SK-N-SH (cell line): ENCODE data around the gene TECR. TPM values are rescaled to one million over a fixed set of nuclear protein-coding genes. Genes with fewer than 3 reads are reported as not detected.

Experiments
- CTCF ChIA-PET: fragments of 300-600, 350-600 bp; formaldehyde crosslinking; extraction: SDS; loops from one replicate; lab custom pipeline; 2021; lab: Yijun Ruan, JAX
- POLR2A ChIA-PET: fragments of 350-600 bp; sonication (Branson Sonifier 250); formaldehyde crosslinking; extraction: SDS; loops from one replicate; lab custom pipeline; 2020; ENCODE audit warnings: antibody characterized with exemption, inconsistent platforms; lab: Yijun Ruan, JAX
- DNase-seq: peaks from one replicate; pipeline ENCODE4 v3.0.0; 2012
- H2AFZ ChIP-seq: fragments of 200-600 bp; sonication (generic); 2 replicates; pipeline ENCODE4 v1.8.1; 2016; ENCODE audit warnings: antibody characterized with exemption, mild to moderate bottlenecking, low read depth
- H3F3A ChIP-seq: fragments of 200-600 bp; sonication (generic); replicated peaks from 2 replicates; pipeline ENCODE3; 2016; ENCODE audit warnings: antibody characterized with exemption, mild to moderate bottlenecking; ENCODE audit not compliant: insufficient read depth
- H3K27ac ChIP-seq, 2 experiments: fragments of 200-500 bp in 1 of 2; fragments of 200-600 bp in 1 of 2; sonication (Bioruptor generic) in 1 of 2; sonication (generic), shearing (Covaris generic) in 1 of 2; 2 replicates each; pipeline versions ENCODE4 v1.5.1 to v1.6.1; 2014 to 2016; ENCODE audit warnings: low read depth in 2 of 2, inconsistent platforms in 1 of 2, low read length in 1 of 2, mild to moderate bottlenecking in 1 of 2, mixed read lengths in 1 of 2
- H3K27me3 ChIP-seq: fragments of 200-600 bp; sonication (generic), shearing (Covaris generic); 2 replicates; pipeline ENCODE4 v1.6.1; 2016; ENCODE audit warnings: mixed run types; ENCODE audit not compliant: insufficient read depth
- H3K36me3 ChIP-seq, 2 experiments: fragments of 200-500 bp in 1 of 2; fragments of 200-600 bp in 1 of 2; sonication (Bioruptor generic) in 1 of 2; sonication (generic) in 1 of 2; replicated peaks in 1 of 2; 2 replicates each; pipeline versions ENCODE3 to v1.5.1; 2014 to 2016; ENCODE audit warnings: low read length in 1 of 2, mild to moderate bottlenecking in 1 of 2; ENCODE audit not compliant: insufficient read depth in 2 of 2, control insufficient read depth in 1 of 2
- H3K4me1 ChIP-seq, 2 experiments: fragments of 200-500 bp in 1 of 2; fragments of 200-600 bp in 1 of 2; sonication (Bioruptor generic) in 1 of 2; sonication (generic), shearing (Covaris generic) in 1 of 2; 2 replicates each; pipeline versions ENCODE4 v1.5.1 to v1.6.1; 2014 to 2016; ENCODE audit warnings: low read depth in 1 of 2, low read length in 1 of 2, mixed run types in 1 of 2; ENCODE audit not compliant: insufficient read depth in 2 of 2, control insufficient read depth in 1 of 2
- H3K4me2 ChIP-seq: fragments of 200-600 bp; sonication (generic), shearing (Covaris generic); 2 replicates; pipeline ENCODE4 v1.6.1; 2017; ENCODE audit warnings: mixed run types
- H3K4me3 ChIP-seq, 2 experiments: fragments of 200-500 bp in 1 of 2; fragments of 200-600 bp in 1 of 2; sonication (Bioruptor generic) in 1 of 2; sonication (generic), shearing (Covaris generic) in 1 of 2; 2 replicates each; pipeline versions ENCODE4 v1.5.1 to v1.8.1; 2014 to 2016; ENCODE audit warnings: low read depth in 2 of 2, inconsistent platforms in 1 of 2, low read length in 1 of 2, mild to moderate bottlenecking in 1 of 2, mixed read lengths in 1 of 2, moderate library complexity in 1 of 2
- H3K79me2 ChIP-seq: fragments of 200-600 bp; sonication (generic); 2 replicates; pipeline ENCODE4 v1.8.1; 2017; ENCODE audit warnings: mild to moderate bottlenecking; ENCODE audit not compliant: insufficient read depth
- H3K9ac ChIP-seq: fragments of 200-600 bp; sonication (generic); 2 replicates; pipeline ENCODE4 v1.6.1; 2017; ENCODE audit warnings: mixed run types
- H3K9me2 ChIP-seq: fragments of 200-600 bp; sonication (generic); 2 replicates; pipeline ENCODE4 v1.6.1; 2017; ENCODE audit warnings: mixed run types
- H3K9me3 ChIP-seq: fragments of 200-600 bp; sonication (generic); 2 replicates; pipeline ENCODE4 v1.6.1; 2017; ENCODE audit warnings: mixed run types, mild to moderate bottlenecking, moderate library complexity
- H4K20me1 ChIP-seq: fragments of 200-600 bp; sonication (generic); 2 replicates; pipeline ENCODE4 v1.6.1; 2017; ENCODE audit warnings: mild to moderate bottlenecking, mixed run types; ENCODE audit not compliant: insufficient read depth
- CHD2 ChIP-seq: fragments of 150-350 bp; IDR thresholded peaks from 2 replicates; pipeline ENCODE4 v1.6.1; 2018; ENCODE audit warnings: low read length; ENCODE audit not compliant: partially characterized antibody
- FOXJ3 ChIP-seq: sonication (generic); formaldehyde crosslinking; IDR thresholded peaks from 2 replicates; pipeline ENCODE4 v1.5.1; 2020; ENCODE audit warnings: mild to moderate bottlenecking, missing genetic modification reagents
- FOXM1 ChIP-seq: IDR thresholded peaks from 2 replicates; pipeline ENCODE4 v1.4.0; 2012; ENCODE audit warnings: low read depth, mild to moderate bottlenecking
- NRF1 ChIP-seq: IDR thresholded peaks from 2 replicates; pipeline ENCODE4 v1.6.1; 2012; ENCODE audit warnings: low read depth, mild to moderate bottlenecking, low read length
- RXRA ChIP-seq: IDR thresholded peaks from 2 replicates; pipeline ENCODE4 v1.4.0; 2012; ENCODE audit warnings: low read depth, mild to moderate bottlenecking, borderline replicate concordance
- SIN3A ChIP-seq: IDR thresholded peaks from 2 replicates; pipeline ENCODE4 v1.6.1; 2012; ENCODE audit warnings: low read depth, mild to moderate bottlenecking, low read length, moderate library complexity, borderline replicate concordance
- TCF12 ChIP-seq: IDR thresholded peaks from 2 replicates; pipeline ENCODE4 v1.4.0; 2012
- WGBS: methylation state at CpG from one replicate; pipeline ENCODE4 v1.1.6; 2017; ENCODE audit warnings: low lambda C conversion rate; 5-methylcytosine and 5-hydroxymethylcytosine counted together
- polyA plus RNA-seq, 3 experiments: library from polyadenylated mRNA; depleted of rRNA; stranded (reverse); fragments of >200 nt; gene quantifications; 2 replicates each; pipeline ENCODE4 v1.2.3, GENCODE V29; 2012
- TF ChIP-seq, protein P1 (sequence below): fragments of 150-350 bp; IDR thresholded peaks from 2 replicates; pipeline ENCODE4 v1.6.1; 2016; ENCODE audit warnings: mild to moderate bottlenecking, low read depth, low read length
- TF ChIP-seq, protein P2 (sequence below): IDR thresholded peaks from 2 replicates; pipeline ENCODE4 v1.4.0; 2012; ENCODE audit warnings: low read depth, borderline replicate concordance
- TF ChIP-seq, protein P3 (sequence below): fragments of 200-600 bp; sonication (generic); IDR thresholded peaks from 2 replicates; pipeline ENCODE4 v1.6.1; 2017; ENCODE audit warnings: antibody characterized with exemption, mild to moderate bottlenecking, moderate library complexity

The TECR gene
- polyA plus RNA-seq, 1 of the 3 experiments (the other 2 are of a cell fraction), result 110 TPM

DNA sequence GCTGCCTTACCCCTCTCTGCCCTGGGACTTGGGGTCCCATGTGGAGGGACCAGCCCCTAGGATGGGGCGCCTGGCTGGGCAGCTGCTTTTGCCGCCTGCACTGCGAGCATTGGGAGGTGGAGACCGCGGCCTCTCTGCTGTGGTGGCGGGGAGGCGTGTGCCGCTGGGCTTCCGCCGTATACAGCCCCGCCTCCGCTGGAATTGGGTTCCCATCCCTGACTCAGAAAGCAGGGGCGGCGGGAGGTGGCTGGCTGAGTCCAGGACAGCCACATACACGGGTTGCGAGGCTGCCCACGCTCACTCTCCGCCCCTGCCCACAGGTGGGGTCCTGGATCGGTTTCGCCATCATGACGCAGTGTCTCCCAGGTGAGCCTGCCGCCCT is 35.9 kb downstream of the TECR start:
- H3K79me2 ChIP-seq, result peaks cover 10% of the 10 kb centered on the region; the same call in 1 of the 2 replicates
- H3K9me2 ChIP-seq, result no peaks in the 10 kb centered on the region
- 92% methylated on average over 14 of the region's 22 CpGs for WGBS
- no peaks in the 10 kb centered on the region for H3K27me3 ChIP-seq
- H3K9me3 ChIP-seq, result no peaks in the 10 kb centered on the region
- H3K36me3 ChIP-seq, result peaks cover 0 to 17% of the 10 kb centered on the region in 2 experiments
- H3K4me2 ChIP-seq, result no peak overlapping the region
- no peaks in the 10 kb centered on the region for H3F3A ChIP-seq
- H4K20me1 ChIP-seq, result no peaks in the 10 kb centered on the region
- no peak overlapping the region for H3K9ac ChIP-seq
- no peak overlapping the region for H3K4me3 ChIP-seq
- no peaks in the 10 kb centered on the region; a peak in 1 of 4 replicates for H3K4me1 ChIP-seq
- H3K27ac ChIP-seq, result no peak overlapping the region
- CTCF ChIA-PET, result interaction anchor here (2.0 kb wide), 1 partner anchor 8 kb away, joined by 11 read pairs; no protein-coding TSS in a partner anchor
- TF ChIP-seq NRF1 (no peak), CHD2 (no peak), FOXM1 (no peak), SIN3A (no peak), FOXJ3 (CRISPR knock-in tag) (no peak), TCF12 (no peak), RXRA (no peak)
- TF ChIP-seq, protein P1, sequence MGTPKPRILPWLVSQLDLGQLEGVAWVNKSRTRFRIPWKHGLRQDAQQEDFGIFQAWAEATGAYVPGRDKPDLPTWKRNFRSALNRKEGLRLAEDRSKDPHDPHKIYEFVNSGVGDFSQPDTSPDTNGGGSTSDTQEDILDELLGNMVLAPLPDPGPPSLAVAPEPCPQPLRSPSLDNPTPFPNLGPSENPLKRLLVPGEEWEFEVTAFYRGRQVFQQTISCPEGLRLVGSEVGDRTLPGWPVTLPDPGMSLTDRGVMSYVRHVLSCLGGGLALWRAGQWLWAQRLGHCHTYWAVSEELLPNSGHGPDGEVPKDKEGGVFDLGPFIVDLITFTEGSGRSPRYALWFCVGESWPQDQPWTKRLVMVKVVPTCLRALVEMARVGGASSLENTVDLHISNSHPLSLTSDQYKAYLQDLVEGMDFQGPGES, result no peak
- TF ChIP-seq, protein P2, sequence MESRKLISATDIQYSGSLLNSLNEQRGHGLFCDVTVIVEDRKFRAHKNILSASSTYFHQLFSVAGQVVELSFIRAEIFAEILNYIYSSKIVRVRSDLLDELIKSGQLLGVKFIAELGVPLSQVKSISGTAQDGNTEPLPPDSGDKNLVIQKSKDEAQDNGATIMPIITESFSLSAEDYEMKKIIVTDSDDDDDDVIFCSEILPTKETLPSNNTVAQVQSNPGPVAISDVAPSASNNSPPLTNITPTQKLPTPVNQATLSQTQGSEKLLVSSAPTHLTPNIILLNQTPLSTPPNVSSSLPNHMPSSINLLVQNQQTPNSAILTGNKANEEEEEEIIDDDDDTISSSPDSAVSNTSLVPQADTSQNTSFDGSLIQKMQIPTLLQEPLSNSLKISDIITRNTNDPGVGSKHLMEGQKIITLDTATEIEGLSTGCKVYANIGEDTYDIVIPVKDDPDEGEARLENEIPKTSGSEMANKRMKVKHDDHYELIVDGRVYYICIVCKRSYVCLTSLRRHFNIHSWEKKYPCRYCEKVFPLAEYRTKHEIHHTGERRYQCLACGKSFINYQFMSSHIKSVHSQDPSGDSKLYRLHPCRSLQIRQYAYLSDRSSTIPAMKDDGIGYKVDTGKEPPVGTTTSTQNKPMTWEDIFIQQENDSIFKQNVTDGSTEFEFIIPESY, result no peak
- TF ChIP-seq, protein P3, sequence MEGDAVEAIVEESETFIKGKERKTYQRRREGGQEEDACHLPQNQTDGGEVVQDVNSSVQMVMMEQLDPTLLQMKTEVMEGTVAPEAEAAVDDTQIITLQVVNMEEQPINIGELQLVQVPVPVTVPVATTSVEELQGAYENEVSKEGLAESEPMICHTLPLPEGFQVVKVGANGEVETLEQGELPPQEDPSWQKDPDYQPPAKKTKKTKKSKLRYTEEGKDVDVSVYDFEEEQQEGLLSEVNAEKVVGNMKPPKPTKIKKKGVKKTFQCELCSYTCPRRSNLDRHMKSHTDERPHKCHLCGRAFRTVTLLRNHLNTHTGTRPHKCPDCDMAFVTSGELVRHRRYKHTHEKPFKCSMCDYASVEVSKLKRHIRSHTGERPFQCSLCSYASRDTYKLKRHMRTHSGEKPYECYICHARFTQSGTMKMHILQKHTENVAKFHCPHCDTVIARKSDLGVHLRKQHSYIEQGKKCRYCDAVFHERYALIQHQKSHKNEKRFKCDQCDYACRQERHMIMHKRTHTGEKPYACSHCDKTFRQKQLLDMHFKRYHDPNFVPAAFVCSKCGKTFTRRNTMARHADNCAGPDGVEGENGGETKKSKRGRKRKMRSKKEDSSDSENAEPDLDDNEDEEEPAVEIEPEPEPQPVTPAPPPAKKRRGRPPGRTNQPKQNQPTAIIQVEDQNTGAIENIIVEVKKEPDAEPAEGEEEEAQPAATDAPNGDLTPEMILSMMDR, result no peak
- no peak overlapping the region for H2AFZ ChIP-seq
- DNase-seq, result peak; percentile 15
- POLR2A ChIA-PET, result no interaction called here
